SK-N-MC (cell line): ENCODE measurements around the gene MCCC2.

Experiments
- EZH2 ChIP-seq: fragments of 200-600 bp; sonication (generic); IDR thresholded peaks from one replicate; pipeline ENCODE4 v1.6.1; 2017; ENCODE audit warnings: antibody characterized with exemption
- POLR2AphosphoS5 ChIP-seq: IDR thresholded peaks from 2 replicates; pipeline ENCODE4 v1.6.1; 2012; ENCODE audit warnings: mild to moderate bottlenecking, low read depth, low read length, borderline replicate concordance

GRCh38 chr5:71582945-71583584, 4.1 kb upstream of the MCCC2 start:
- no peak for TF ChIP-seq POLR2AphosphoS5
- TF ChIP-seq EZH2, result no peak
